Liver (tissue), 3 donors: ENCODE data around the gene BRAT1.

Experiments
- JUND ChIP-seq, 2 donors: IDR thresholded peaks; 2 replicates each; pipeline ENCODE4 v1.6.1; 2016; ENCODE audit warnings: antibody characterized with exemption in 2 of 2
- YY1 ChIP-seq: IDR thresholded peaks from 2 replicates; pipeline ENCODE4 v1.6.1; 2016; ENCODE audit warnings: antibody characterized with exemption, mild to moderate bottlenecking
- TF ChIP-seq, protein P1 (sequence below): fragments of 150-350 bp; IDR thresholded peaks from 2 replicates; pipeline ENCODE4 v1.5.1; 2017; ENCODE audit warnings: improper control_type of control experiment, low read depth, low read length; ENCODE audit not compliant: missing input control
- donor health status: healthy.
- donor health status: healthy.

DNA sequence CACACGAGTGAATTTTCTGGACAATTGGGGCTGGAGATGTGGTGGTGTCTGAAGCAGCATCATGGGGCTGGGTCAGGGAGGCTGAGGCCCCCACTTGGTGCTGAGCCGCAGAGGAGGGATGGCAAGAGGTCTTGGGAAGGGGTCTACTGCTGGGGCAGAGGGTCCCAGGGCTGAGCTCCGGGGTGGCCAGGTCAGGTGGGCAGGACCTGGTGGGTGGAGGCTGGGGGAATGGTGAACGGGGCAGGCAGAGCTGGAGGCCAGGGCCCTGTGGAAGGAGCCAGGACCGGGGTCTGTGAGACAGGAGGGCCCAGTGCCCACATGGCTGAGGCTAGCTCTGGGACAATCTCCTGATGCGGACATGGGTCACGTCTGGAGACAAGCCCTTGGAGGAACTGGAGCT, 56.1 kb downstream of the BRAT1 start:
- TF ChIP-seq, protein P1, sequence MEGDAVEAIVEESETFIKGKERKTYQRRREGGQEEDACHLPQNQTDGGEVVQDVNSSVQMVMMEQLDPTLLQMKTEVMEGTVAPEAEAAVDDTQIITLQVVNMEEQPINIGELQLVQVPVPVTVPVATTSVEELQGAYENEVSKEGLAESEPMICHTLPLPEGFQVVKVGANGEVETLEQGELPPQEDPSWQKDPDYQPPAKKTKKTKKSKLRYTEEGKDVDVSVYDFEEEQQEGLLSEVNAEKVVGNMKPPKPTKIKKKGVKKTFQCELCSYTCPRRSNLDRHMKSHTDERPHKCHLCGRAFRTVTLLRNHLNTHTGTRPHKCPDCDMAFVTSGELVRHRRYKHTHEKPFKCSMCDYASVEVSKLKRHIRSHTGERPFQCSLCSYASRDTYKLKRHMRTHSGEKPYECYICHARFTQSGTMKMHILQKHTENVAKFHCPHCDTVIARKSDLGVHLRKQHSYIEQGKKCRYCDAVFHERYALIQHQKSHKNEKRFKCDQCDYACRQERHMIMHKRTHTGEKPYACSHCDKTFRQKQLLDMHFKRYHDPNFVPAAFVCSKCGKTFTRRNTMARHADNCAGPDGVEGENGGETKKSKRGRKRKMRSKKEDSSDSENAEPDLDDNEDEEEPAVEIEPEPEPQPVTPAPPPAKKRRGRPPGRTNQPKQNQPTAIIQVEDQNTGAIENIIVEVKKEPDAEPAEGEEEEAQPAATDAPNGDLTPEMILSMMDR = no peak
- TF ChIP-seq YY1 (no peak), JUND (IDR thresholded peaks at IDR 0.05) (no peak)
